Peyer's patch (tissue), 4 donors: ENCODE measurements around the gene CEMIP.

Experiments
- POLR2A ChIP-seq, 2 donors: fragments of 450-650 bp; IDR thresholded peaks; one replicate each; pipeline ENCODE4 v1.5.1; 2017; ENCODE audit warnings: antibody characterized with exemption in 2 of 2, mild to moderate bottlenecking in 2 of 2, moderate library complexity in 2 of 2
- TF ChIP-seq, protein P1 (sequence below), 6 experiments: fragments of 450-650 bp in 4 of 6; fragments of 200-600 bp in 2 of 6; sonication (generic) in 1 of 6; IDR thresholded peaks; one replicate each; pipeline ENCODE4 v1.5.1; 2017 to 2019; ENCODE audit warnings: antibody characterized with exemption in 6 of 6, mild to moderate bottlenecking in 3 of 6, moderate library complexity in 1 of 6

DNA sequence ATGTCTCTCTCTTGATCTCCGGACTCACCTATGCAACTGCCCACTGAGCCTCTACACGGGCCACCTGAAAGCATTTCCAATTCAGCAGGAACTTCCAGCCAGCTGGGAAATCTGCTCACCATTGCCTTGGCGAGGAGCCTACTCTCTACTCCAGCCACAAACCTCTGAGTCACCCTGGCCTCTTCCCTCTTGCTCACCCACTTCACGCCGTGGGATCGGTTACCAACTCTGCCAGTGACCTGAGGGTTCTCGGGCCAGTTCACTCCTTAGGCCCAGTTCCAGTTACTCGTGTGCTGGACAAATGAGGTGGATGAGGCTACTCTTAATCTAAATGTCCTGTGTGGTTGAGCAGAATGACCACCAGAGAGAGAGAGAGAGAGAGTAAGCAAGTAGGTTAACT, 70.1 kb downstream of the CEMIP start:
- TF ChIP-seq, protein P1, sequence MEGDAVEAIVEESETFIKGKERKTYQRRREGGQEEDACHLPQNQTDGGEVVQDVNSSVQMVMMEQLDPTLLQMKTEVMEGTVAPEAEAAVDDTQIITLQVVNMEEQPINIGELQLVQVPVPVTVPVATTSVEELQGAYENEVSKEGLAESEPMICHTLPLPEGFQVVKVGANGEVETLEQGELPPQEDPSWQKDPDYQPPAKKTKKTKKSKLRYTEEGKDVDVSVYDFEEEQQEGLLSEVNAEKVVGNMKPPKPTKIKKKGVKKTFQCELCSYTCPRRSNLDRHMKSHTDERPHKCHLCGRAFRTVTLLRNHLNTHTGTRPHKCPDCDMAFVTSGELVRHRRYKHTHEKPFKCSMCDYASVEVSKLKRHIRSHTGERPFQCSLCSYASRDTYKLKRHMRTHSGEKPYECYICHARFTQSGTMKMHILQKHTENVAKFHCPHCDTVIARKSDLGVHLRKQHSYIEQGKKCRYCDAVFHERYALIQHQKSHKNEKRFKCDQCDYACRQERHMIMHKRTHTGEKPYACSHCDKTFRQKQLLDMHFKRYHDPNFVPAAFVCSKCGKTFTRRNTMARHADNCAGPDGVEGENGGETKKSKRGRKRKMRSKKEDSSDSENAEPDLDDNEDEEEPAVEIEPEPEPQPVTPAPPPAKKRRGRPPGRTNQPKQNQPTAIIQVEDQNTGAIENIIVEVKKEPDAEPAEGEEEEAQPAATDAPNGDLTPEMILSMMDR (IDR thresholded peaks at IDR 0.05): no peak
- TF ChIP-seq POLR2A (IDR thresholded peaks at IDR 0.05): no peak
